ENCODE results near the gene PISD.

The PISD gene

GRCh38 chr22:31646186-31647019 lies 15.6 kb downstream of the PISD start (continued):
- TF ChIP-seq ZNF132 (tag by site-specific recombination; IDR thresholded peaks at IDR 0.05; ENCODE audit: borderline replicate concordance) (no peak), ZNF24 (tag by site-specific recombination; IDR thresholded peaks at IDR 0.05) (peak; percentile 47; the same call in 1 of the 2 replicates), ZSCAN18 (tag by site-specific recombination; IDR thresholded peaks at IDR 0.05) (no peak), ZNF239 (tag by site-specific recombination; IDR thresholded peaks at IDR 0.05) (no peak), BCL6B (tag by site-specific recombination; IDR thresholded peaks at IDR 0.05) (peak; percentile 69), KLF9 (tag by site-specific recombination; IDR thresholded peaks at IDR 0.05; ENCODE audit: low read depth) (no peak), FEZF1 (tag by site-specific recombination; IDR thresholded peaks at IDR 0.05) (peak; percentile 47; the same call in 1 of the 2 replicates), ZNF658 (tag by site-specific recombination; IDR thresholded peaks at IDR 0.05) (no peak), TCF7L2 (IDR thresholded peaks at IDR 0.05; ENCODE audit: borderline replicate concordance, low read depth, low read length) (peak; percentile 71), INSM2 (tag by site-specific recombination; IDR thresholded peaks at IDR 0.05) (peak; percentile 90), ZNF677 (tag by site-specific recombination; IDR thresholded peaks at IDR 0.05) (no peak), ZNF645 (tag by site-specific recombination; IDR thresholded peaks at IDR 0.05) (no peak), ZNF530 (tag by site-specific recombination; IDR thresholded peaks at IDR 0.05; ENCODE audit: low read depth) (no peak), ZNF398 (tag by site-specific recombination; IDR thresholded peaks at IDR 0.05) (peak; percentile 73), ZNF558 (tag by site-specific recombination; IDR thresholded peaks at IDR 0.05) (0 out of 2 replicates have a peak, but pooled peaks have one; percentile 14), OVOL3 (tag by site-specific recombination; IDR thresholded peaks at IDR 0.05) (no peak), ZNF274 (IDR thresholded peaks at IDR 0.05; ENCODE audit: low read length) (no peak), ZNF274 (tag by site-specific recombination; IDR thresholded peaks at IDR 0.05; ENCODE audit: borderline replicate concordance) (no peak), REPIN1 (tag by site-specific recombination; IDR thresholded peaks at IDR 0.05; ENCODE audit: low read depth) (no peak), ZBTB21 (tag by site-specific recombination; IDR thresholded peaks at IDR 0.05) (peak; percentile 82), OSR2 (tag by site-specific recombination; IDR thresholded peaks at IDR 0.05) (peak; percentile 84), ZNF16 (tag by site-specific recombination; IDR thresholded peaks at IDR 0.05; ENCODE audit: low read depth) (no peak), ZNF175 (tag by site-specific recombination; IDR thresholded peaks at IDR 0.05) (no peak), ZEB2 (tag by site-specific recombination; IDR thresholded peaks at IDR 0.05) (peak; percentile 60; the same call in 1 of the 2 replicates), ZNF600 (tag by site-specific recombination; IDR thresholded peaks at IDR 0.05) (no peak), ZNF426 (tag by site-specific recombination; IDR thresholded peaks at IDR 0.05) (no peak), ZNF423 (tag by site-specific recombination; IDR thresholded peaks at IDR 0.05) (no peak), ZNF670 (tag by site-specific recombination; IDR thresholded peaks at IDR 0.05; ENCODE audit: low read depth) (no peak), ZNF280D (tag by site-specific recombination; IDR thresholded peaks at IDR 0.05) (0 out of 2 replicates have a peak, but pooled peaks have one; percentile 42), ZNF324 (tag by site-specific recombination; IDR thresholded peaks at IDR 0.05) (peak; percentile 82)
